KBM-7 (cell line): ENCODE results near the gene GPN1.
"Not testable (repeated sequence)": the region's sequence is repeated elsewhere in the genome, so short reads cannot be mapped to it uniquely, and the experiment has no call there.

Source experiments
- DNase-seq: peaks from one replicate; pipeline ENCODE4 v3.0.0-alpha.2; 2015
- in situ Hi-C: fragments of 300-500 bp; cut with MboI; formaldehyde crosslinking; loops from 2 replicates; pipeline ENCODE4 v1.14.3; 2020; ENCODE audit warnings: low sequenced_read_pairs, low pct_unique_long_range_greater_than_20kb, mixed read lengths

Gene GPN1

GRCh38 chr2:27663285-27664153, 34.7 kb downstream of the GPN1 start, which contains the start of the genes SLC4A1AP and SUPT7L:
Gene SLC4A1AP (plus strand): TSS chr2:27663889. CDS start chr2:27663915, 26 bp downstream.
Gene SUPT7L (minus strand): TSS chr2:27663614. CDS start chr2:27662192, 1,422 bp downstream.
- peak; percentile 92 for DNase-seq
- in situ Hi-C loops: no loop called here

- in situ Hi-C loops: no loop called here
- DNase-seq: no peak
These were observed 35.3 kb downstream of the GPN1 start for GRCh38 chr2:27664154-27664574.

GRCh38 chr2:27664622-27665363, 35.9 kb downstream of the GPN1 start:
- in situ Hi-C loops: no loop called here

GRCh38 chr2:27667446-27667845, 38.6 kb downstream of the GPN1 start:
- in situ Hi-C loops: no loop called here
- DNase-seq: peak; percentile 52

More at GRCh38 chr2:27664622-27665363, 35.9 kb downstream of the GPN1 start:
- no peak for DNase-seq

GRCh38 chr2:27671235-27671634, 42.4 kb downstream of the GPN1 start:
- DNase-seq: no peak
- in situ Hi-C loops: no loop called here

GRCh38 chr2:27672723-27673486, 44.1 kb downstream of the GPN1 start:
- DNase-seq: no peak
- in situ Hi-C loops: no loop called here

DNA sequence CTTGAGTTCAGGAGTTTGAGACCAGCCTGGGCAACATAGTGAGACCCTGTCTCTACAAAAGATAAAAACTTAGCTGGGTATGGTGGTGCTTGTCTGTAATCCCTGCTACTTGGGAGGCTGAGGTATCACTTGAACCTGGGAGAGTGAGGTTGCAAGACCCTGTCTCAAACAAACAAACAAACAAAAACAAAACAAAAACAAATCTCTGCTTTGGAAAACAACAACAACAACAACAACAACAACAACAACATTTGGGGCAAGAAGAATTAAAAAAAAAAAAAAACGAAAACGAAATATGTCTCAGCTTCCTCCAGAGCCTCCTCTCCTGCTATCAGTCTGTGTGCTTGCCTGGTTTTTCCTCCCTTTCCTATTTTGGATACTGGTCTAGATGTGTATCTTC, 51.7 kb downstream of the GPN1 start:
- in situ Hi-C loops: no loop called here
- no peak for DNase-seq

DNA sequence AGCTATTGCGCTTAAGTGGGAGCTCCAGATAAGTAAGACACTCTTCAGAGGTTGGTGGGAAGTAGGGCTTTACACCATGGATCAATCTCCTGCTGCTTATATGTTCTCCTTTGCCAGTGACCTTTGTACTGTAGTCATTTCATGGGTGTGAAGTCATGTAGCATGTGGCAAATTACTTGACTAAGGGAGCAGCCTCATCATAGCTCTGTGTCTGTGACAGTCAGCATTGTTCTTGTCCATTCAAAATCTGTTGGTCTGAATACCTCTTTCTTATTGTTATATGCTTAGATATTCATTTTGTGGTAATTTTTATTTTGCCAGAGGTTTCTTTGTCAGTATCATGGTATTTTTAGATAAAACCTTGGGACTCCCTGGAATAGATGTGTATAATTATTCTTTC, 53.0 kb downstream of the GPN1 start:
- in situ Hi-C loops: no loop called here
- no peak for DNase-seq

DNA sequence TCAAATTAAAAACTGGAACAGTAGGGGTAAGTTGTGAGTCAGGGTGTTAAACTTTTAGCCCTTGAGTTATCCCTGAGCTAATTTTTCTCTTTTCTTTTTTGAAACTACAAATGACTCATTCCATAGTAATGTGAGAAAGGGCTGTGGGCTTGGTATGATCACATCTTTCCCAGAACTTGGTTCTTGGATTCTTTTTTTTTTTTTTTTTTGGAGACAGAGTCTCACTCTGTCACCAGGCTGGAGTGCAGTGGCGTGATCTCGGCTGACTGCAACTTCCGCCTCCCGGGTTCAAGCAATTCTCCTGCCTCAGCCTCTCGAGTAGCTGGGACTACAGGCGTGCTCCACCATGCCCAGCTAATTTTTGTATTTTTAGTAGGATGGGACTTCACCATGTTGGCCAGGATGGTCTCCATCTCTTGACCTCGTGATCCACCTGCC, 53.5 kb downstream of the GPN1 start:
- in situ Hi-C loops, DNase-seq: not testable (repeated sequence)

GRCh38 chr2:27683390-27684071, 54.7 kb downstream of the GPN1 start:
- in situ Hi-C loops: no loop called here
- peak; percentile 96 for DNase-seq

DNA sequence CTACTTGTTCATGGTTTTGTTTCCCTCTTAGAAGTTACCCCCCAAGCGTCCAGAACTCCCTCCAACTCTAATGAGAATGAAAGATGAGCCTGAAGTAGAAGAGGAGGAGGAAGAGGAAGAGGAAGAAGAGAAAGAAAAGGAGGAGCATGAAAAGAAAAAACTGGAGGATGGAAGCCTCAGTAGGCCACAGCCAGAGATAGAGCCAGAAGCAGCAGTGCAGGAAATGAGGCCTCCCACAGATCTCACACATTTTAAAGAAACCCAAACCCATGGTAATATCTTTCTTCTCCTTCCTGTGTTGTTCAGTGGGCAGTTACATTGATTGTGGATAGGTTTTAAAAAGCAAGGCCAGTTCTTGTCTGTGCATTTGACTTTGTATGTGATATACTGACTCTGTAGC, 56.2 kb downstream of the GPN1 start:
- DNase-seq, in situ Hi-C loops: not testable (repeated sequence)

- in situ Hi-C loops: no loop called here
- DNase-seq: no peak
These were observed 56.7 kb downstream of the GPN1 start for GRCh38 chr2:27685577-27685976.

DNA sequence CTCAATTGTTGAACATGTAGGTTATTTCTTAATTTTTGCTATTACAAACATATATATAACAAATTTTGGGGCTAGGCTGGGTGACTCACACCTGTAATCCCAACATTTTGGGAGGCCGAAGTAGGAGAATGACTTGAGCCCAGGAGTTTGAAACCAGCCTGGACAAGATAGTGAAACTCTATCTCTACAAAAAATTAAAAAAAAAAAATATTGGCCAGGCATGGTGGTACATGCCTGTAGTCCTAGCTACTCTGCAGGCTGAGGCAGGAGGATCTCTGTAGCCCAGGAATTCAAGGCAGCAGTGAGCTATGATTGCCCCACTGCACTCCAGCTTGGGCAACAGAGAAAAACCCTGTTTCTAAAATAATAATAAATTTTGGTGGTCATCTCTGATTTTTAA, 58.4 kb downstream of the GPN1 start:
- no peak for DNase-seq
- in situ Hi-C loops: no loop called here

DNA sequence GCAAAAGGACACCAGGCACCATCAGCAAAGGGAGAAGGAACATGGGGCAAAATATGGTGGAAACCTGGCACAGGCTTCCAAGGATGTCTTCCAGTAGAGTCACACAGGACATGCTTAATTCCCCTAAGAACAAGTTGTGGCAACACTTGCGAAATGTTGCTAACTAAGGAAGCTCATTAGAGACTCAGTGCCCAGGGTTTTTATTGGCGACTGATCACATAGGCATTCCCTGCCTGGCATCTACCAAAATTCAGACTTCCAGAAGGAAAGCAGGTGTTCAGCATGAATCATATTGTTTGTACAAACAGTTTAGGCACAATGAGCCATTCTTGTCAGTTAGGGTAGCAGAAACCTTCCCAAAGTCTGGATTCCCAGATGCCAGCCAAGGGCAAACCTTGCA, 60.6 kb downstream of the GPN1 start:
- in situ Hi-C loops: no loop called here
- no peak for DNase-seq

DNA sequence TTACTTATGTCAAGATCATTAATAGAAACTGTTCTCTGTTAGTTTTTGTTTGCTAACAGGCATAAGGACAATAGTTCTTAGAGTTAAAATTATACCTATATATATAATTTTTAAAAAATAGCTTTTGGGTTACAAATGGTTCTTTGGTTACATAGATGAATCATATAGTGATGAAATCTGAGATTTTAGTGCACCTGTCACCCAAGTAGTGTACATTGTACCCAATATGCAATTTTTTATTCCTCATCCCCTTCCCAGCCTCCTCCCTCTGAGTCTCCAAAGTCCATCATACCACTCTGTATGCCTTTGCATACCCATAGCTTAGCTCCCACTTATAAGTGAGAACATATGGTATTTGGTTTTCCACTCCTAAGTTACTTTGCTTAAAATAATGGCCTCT, 61.2 kb downstream of the GPN1 start:
- in situ Hi-C loops: no loop called here
- no peak for DNase-seq

- in situ Hi-C loops: no loop called here
- no peak for DNase-seq
These were observed 68.8 kb downstream of the GPN1 start for GRCh38 chr2:27697660-27698059.
